Measurements from ENCODE around the gene FAM181B.

FAM181B gene

DNA sequence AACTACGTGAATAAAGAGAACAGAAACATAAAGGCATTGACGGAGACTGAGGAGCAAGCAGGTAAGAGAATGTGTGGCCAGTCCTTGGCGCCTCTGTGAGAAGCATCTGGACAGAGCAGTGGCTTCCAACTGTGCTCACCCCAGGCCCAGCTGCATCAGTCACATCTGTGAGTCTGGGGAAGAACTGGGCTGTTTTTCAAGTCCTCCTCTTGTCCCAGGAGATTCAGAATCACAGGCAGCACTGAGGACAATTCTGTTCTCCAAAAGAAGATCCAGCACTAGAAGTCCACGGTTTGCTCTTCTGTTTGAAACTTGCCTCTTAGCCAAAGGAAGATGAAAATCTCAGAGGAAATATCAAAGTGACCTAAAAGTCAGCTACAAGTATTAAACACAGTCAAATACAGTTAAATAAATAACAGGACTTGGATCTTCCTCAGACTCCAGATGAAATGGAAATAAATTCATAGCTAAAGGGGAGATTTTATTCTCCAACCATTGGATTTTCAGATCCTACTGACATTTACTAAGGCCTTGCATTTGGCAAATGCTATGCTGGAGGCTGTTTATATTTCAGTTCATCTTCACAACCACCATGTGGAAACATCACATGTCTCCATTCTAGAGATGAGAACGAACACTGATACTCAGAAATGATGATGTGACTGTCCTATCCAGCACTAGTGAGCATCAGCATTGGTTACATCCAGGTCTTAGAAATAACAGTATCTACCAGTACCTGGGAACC, 14.1 kb downstream of the FAM181B start:
- no peak for TF ChIP-seq EZH2phosphoT487 (IDR thresholded peaks at IDR 0.05; ENCODE audit: low read depth)
- TF ChIP-seq, protein P1, sequence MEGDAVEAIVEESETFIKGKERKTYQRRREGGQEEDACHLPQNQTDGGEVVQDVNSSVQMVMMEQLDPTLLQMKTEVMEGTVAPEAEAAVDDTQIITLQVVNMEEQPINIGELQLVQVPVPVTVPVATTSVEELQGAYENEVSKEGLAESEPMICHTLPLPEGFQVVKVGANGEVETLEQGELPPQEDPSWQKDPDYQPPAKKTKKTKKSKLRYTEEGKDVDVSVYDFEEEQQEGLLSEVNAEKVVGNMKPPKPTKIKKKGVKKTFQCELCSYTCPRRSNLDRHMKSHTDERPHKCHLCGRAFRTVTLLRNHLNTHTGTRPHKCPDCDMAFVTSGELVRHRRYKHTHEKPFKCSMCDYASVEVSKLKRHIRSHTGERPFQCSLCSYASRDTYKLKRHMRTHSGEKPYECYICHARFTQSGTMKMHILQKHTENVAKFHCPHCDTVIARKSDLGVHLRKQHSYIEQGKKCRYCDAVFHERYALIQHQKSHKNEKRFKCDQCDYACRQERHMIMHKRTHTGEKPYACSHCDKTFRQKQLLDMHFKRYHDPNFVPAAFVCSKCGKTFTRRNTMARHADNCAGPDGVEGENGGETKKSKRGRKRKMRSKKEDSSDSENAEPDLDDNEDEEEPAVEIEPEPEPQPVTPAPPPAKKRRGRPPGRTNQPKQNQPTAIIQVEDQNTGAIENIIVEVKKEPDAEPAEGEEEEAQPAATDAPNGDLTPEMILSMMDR (IDR thresholded peaks at IDR 0.05; ENCODE audit: low read depth, low read length), result no peak
- no peaks in the 10 kb centered on the region for H3K79me2 ChIP-seq (ENCODE audit: low read length)
- H3K9me3 ChIP-seq (ENCODE audit: insufficient read depth, low read length), result no peaks in the 10 kb centered on the region
- no peaks in the 10 kb centered on the region for H3K27me3 ChIP-seq (ENCODE audit: low read depth, low read length)
- no peaks in the 10 kb centered on the region for H4K20me1 ChIP-seq (ENCODE audit: insufficient read depth, low read length)
- H3K4me2 ChIP-seq (ENCODE audit: low read length), result peak overlapping the region; percentile 58
- H2AFZ ChIP-seq (ENCODE audit: low read depth, low read length), result peak overlapping the region; percentile 56; the same call in 1 of the 2 replicates
- H3K4me1 ChIP-seq (ENCODE audit: low read length), result peaks cover 23% of the 10 kb centered on the region
- peak overlapping the region; percentile 1; the same call in 1 of the 2 replicates for H3K27ac ChIP-seq (ENCODE audit: low read length)
- no peak overlapping the region for H3K9ac ChIP-seq (ENCODE audit: low read length)
- H3K36me3 ChIP-seq (replicated peaks; ENCODE audit: low read depth, low read length), result no peaks in the 10 kb centered on the region
- H3K4me3 ChIP-seq (ENCODE audit: low read length), result no peak overlapping the region

DNA sequence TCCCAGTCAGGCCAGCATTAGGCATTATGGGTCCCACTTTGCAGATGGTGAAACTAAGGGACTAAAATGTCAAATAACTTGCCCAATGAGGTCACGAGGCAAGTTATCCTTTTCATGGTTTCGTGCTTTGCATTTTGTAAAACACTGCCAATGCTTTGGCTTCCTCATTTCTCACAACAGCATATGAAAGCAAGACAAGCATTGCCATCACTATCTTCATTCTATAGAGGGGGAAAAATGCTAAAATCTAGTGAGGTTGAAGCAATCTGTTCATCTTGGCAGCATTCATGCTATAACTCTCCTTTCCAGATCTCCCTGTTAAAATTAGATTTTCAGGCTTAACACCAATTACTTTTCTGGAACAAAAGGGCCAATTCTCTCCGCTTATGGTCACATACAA, 14.8 kb downstream of the FAM181B start:
- Histone ChIP-seq H4K20me1 (ENCODE audit: insufficient read depth, low read length) (no peaks in the 10 kb centered on the region), H3K27ac (ENCODE audit: low read length) (peak overlapping the region; percentile 2; the same call in 1 of the 2 replicates), H3K4me2 (ENCODE audit: low read length) (peak overlapping the region; percentile 58), H3K79me2 (ENCODE audit: low read length) (no peaks in the 10 kb centered on the region), H2AFZ (ENCODE audit: low read depth, low read length) (peak overlapping the region; percentile 50; the same call in 1 of the 2 replicates), H3K36me3 (replicated peaks; ENCODE audit: low read depth, low read length) (no peaks in the 10 kb centered on the region), H3K9ac (ENCODE audit: low read length) (no peak overlapping the region; the same call in 1 of the 2 replicates), H3K4me1 (ENCODE audit: low read length) (peaks cover 23% of the 10 kb centered on the region), H3K4me3 (ENCODE audit: low read length) (peak overlapping the region; percentile 26), H3K27me3 (ENCODE audit: low read depth, low read length) (no peaks in the 10 kb centered on the region), H3K9me3 (ENCODE audit: insufficient read depth, low read length) (no peaks in the 10 kb centered on the region)
- TF ChIP-seq, protein P1 (IDR thresholded peaks at IDR 0.05; ENCODE audit: low read depth, low read length), result no peak
- no peak for TF ChIP-seq EZH2phosphoT487 (IDR thresholded peaks at IDR 0.05; ENCODE audit: low read depth)

DNA sequence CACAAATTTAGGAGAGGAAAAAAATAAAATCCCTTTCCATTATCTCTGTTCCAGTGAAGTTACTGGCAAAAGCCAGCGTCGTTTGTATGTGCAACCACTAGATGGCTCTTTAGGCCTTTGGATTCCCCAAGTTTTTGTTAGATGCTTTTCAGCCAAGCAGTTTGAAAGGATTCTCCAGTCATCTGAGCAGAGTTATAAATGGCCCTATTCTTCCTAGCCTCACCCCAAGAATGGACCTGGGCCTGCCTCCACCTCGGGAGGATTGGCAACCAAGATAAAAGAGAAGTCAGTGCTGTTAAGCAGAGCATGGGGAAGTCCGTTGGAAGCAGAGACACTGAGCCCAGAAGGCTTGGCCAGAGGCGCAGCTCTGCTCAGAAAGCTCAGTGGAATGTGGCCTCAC, 15.4 kb downstream of the FAM181B start:
- Histone ChIP-seq H3K79me2 (ENCODE audit: low read length) (no peaks in the 10 kb centered on the region), H3K36me3 (replicated peaks; ENCODE audit: low read depth, low read length) (no peaks in the 10 kb centered on the region), H3K4me2 (ENCODE audit: low read length) (peak overlapping the region; percentile 58), H4K20me1 (ENCODE audit: insufficient read depth, low read length) (no peaks in the 10 kb centered on the region), H2AFZ (ENCODE audit: low read depth, low read length) (peak overlapping the region; percentile 50; the same call in 1 of the 2 replicates), H3K27me3 (ENCODE audit: low read depth, low read length) (no peaks in the 10 kb centered on the region), H3K9ac (ENCODE audit: low read length) (no peak overlapping the region; the same call in 1 of the 2 replicates), H3K9me3 (ENCODE audit: insufficient read depth, low read length) (no peaks in the 10 kb centered on the region), H3K4me1 (ENCODE audit: low read length) (peaks cover 23% of the 10 kb centered on the region), H3K4me3 (ENCODE audit: low read length) (peak overlapping the region; percentile 26), H3K27ac (ENCODE audit: low read length) (peak overlapping the region; percentile 2; the same call in 1 of the 2 replicates)
- TF ChIP-seq EZH2phosphoT487 (IDR thresholded peaks at IDR 0.05; ENCODE audit: low read depth), result no peak
- TF ChIP-seq, protein P1 (IDR thresholded peaks at IDR 0.05; ENCODE audit: low read depth, low read length), result peak; percentile 96

DNA sequence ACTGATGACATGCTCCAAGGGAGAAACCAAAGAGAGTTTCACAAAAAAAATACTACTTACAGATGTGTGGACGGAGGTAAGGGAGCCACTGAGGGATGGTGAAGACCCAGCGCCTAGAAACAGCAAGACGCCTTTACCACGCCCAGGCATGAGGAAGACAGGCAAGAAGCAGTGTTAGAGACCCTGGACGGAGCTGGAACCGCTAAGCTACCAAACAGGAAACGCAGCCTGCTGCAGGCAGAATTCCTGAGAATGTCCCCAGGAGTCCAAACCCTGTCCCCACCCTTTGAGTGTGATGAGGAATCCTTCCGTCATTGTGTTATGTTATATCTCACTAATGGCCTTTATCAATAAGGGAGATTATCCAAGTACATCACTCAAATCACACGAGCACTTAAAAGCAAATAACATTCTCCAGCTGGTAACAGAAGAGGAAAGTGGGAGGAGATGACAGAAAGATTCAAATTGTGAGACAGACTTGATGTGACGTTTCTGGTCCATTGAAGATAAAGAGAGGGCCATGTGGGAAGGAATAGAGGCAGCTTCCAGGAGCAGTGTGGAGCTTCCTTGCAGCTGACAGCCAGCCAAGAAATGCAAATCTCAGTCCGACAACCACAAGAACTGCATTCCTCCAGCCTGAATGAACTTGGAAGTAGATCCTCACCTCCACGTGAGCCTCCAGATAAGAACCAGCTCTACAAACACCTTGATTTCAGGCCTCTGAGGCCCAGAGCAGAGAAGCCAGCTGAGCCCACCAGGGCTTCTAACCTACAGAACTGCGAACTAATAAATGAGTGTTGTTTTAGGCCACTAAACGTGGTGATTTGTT, 19.1 kb downstream of the FAM181B start:
- Histone ChIP-seq H3K27ac (ENCODE audit: low read length) (no peak overlapping the region), H3K4me1 (ENCODE audit: low read length) (peaks cover 16% of the 10 kb centered on the region), H3K4me3 (ENCODE audit: low read length) (no peak overlapping the region), H3K9ac (ENCODE audit: low read length) (no peak overlapping the region), H3K4me2 (ENCODE audit: low read length) (no peak overlapping the region), H4K20me1 (ENCODE audit: insufficient read depth, low read length) (no peaks in the 10 kb centered on the region), H2AFZ (ENCODE audit: low read depth, low read length) (no peak overlapping the region), H3K36me3 (replicated peaks; ENCODE audit: low read depth, low read length) (no peaks in the 10 kb centered on the region), H3K27me3 (ENCODE audit: low read depth, low read length) (peaks cover 15% of the 10 kb centered on the region), H3K79me2 (ENCODE audit: low read length) (no peaks in the 10 kb centered on the region), H3K9me3 (ENCODE audit: insufficient read depth, low read length) (no peaks in the 10 kb centered on the region)
- no peak for TF ChIP-seq EZH2phosphoT487 (IDR thresholded peaks at IDR 0.05; ENCODE audit: low read depth)
- TF ChIP-seq, protein P1 (IDR thresholded peaks at IDR 0.05; ENCODE audit: low read depth, low read length), result no peak
